Activated naive CD8-positive, alpha-beta T cell treated with anti-CD3 and anti-CD28 coated beads, Interleukin-2, amount 50 U/mL, for 24 hours (primary cell): Measurements from ENCODE around the gene SDK2.
A peak's percentile ranks its signal among the peaks of the same experiment; 100 is the strongest.

ENCODE experiments used
- ATAC-seq: fragments of 150-1000 bp; cut with Tn5 transposase; one replicate; pipeline ENCODE4 v1.10.0; 2021
- DNase-seq: peaks from one replicate; pipeline ENCODE4 v3.0.0; 2021
- H3K27ac Mint-ChIP-seq: one replicate; pipeline ENCODE4 v1.8.0; 2021; ENCODE audit warnings: mild to moderate bottlenecking, mixed read lengths
- H3K27me3 Mint-ChIP-seq: one replicate; pipeline ENCODE4 v1.8.0; 2021; ENCODE audit warnings: mixed read lengths
- H3K36me3 Mint-ChIP-seq: one replicate; pipeline ENCODE4 v1.8.0; 2021; ENCODE audit warnings: low read depth, mixed read lengths
- H3K4me1 Mint-ChIP-seq: one replicate; pipeline ENCODE4 v1.8.0; 2021; ENCODE audit warnings: mixed read lengths
- H3K4me3 Mint-ChIP-seq: one replicate; pipeline ENCODE4 v1.8.0; 2021; ENCODE audit warnings: mild to moderate bottlenecking, moderate library complexity, mixed read lengths
- H3K9me3 Mint-ChIP-seq: one replicate; pipeline ENCODE4 v1.8.0; 2021; ENCODE audit warnings: mixed read lengths

Gene SDK2

DNA sequence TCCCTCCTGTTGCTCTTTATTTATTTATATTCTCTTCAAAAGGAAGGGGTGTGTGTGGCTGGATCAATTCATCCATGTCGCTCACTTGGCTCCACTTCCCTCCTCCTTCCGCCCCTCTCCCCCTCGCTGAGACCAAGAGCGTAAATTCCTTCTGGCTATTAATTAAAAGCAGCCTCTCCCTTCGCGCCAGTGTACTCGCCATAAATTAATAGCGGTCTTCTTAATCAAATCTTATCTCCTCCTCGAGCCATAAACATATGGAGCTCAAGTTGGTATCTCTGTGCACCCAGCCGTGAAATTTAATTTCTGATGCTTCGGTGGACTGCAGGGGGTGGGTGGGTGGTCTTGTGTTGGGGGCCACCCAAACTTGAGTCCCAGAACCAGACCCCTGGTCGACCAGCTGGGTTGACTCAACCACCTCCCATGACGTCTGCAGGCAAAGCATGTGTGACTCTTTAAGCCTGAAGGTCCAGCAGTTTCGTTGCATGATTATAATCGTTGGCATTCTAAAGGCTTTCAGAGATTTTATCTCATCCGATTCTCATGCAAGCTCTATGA, 57.9 kb downstream of the SDK2 start:
- peaks cover 33% of the 10 kb centered on the region for H3K4me1 Mint-ChIP-seq
- ATAC-seq (no peak), DNase-seq (no peak)
- no peaks in the 10 kb centered on the region for H3K36me3 Mint-ChIP-seq
- H3K9me3 Mint-ChIP-seq = no peaks in the 10 kb centered on the region
- H3K27ac Mint-ChIP-seq = no peak overlapping the region
- no peaks in the 10 kb centered on the region for H3K27me3 Mint-ChIP-seq
- H3K4me3 Mint-ChIP-seq = no peak overlapping the region

DNA sequence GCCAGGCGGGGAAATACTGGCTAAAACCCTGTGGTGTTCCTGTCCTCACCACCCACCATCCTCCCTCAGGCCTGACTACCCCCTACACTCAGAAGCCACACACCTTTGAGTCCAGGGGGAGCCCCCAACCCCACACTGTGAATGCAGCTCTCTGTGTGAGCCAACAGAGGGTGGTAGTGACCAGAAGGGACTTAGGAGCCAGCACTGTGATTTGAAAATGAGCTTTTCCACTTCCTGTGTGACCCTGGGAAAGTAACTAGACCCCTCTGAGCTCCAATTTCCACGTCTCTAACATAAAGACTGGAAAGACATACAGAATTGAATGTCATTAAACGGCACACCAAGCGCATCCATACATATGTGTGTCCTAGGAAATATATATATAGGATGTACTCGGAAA, 58.7 kb downstream of the SDK2 start:
- DNase-seq (peak; percentile 13), ATAC-seq (peak; percentile 8)
- no peak overlapping the region for H3K4me3 Mint-ChIP-seq
- H3K27me3 Mint-ChIP-seq = no peaks in the 10 kb centered on the region
- H3K27ac Mint-ChIP-seq = no peak overlapping the region
- no peaks in the 10 kb centered on the region for H3K9me3 Mint-ChIP-seq
- H3K4me1 Mint-ChIP-seq = peaks cover 28% of the 10 kb centered on the region
- H3K36me3 Mint-ChIP-seq = no peaks in the 10 kb centered on the region

DNA sequence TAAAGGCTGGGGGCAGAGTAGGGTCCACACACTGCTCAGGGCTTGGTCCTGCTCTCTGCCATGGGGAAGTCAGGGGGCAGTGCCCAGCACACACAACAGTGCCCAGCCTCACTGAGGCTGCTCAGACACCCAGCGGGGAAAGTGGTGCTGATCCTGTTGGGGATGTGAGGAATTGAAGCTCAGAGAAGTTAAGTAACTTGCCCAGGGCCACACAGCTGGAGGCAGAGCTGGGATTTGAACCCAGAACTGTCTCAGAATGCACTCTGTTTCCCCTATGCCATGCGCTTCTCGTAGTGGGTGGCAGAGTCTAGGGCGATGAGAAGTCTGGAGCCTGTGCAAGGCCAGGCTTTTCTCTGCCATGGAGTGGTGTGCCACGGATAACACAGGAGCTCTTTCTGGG, 59.3 kb downstream of the SDK2 start:
- Mint-ChIP-seq H3K27me3 (no peaks in the 10 kb centered on the region), H3K36me3 (no peaks in the 10 kb centered on the region), H3K4me3 (no peak overlapping the region), H3K27ac (no peak overlapping the region), H3K9me3 (no peaks in the 10 kb centered on the region), H3K4me1 (peaks cover 22% of the 10 kb centered on the region)
- DNase-seq (no peak), ATAC-seq (no peak)

DNA sequence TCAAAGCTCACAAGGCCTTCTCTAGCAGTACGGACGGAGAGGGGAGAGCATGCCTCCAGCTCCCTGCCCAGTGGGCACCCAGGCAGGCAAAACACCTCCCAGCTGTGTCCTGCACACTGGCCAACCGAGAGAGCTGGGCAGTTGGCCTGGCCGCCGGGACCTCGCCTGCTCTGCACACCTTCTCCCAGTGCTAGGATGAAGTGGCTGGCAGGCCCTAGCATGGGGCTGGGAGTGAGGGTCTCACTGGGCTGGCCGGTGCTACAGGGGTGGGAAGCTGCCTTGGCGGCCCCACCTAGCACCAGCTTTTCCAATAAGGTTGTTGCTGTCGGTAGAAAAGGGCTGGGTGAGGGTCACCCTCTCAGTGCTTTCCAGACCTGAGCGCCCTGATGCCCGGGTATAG, 60.2 kb downstream of the SDK2 start:
- no peaks in the 10 kb centered on the region for H3K9me3 Mint-ChIP-seq
- H3K4me1 Mint-ChIP-seq = peaks cover 17% of the 10 kb centered on the region
- H3K27ac Mint-ChIP-seq = no peak overlapping the region
- no peak overlapping the region for H3K4me3 Mint-ChIP-seq
- DNase-seq (no peak), ATAC-seq (no peak)
- H3K27me3 Mint-ChIP-seq = no peaks in the 10 kb centered on the region
- H3K36me3 Mint-ChIP-seq = no peaks in the 10 kb centered on the region

DNA sequence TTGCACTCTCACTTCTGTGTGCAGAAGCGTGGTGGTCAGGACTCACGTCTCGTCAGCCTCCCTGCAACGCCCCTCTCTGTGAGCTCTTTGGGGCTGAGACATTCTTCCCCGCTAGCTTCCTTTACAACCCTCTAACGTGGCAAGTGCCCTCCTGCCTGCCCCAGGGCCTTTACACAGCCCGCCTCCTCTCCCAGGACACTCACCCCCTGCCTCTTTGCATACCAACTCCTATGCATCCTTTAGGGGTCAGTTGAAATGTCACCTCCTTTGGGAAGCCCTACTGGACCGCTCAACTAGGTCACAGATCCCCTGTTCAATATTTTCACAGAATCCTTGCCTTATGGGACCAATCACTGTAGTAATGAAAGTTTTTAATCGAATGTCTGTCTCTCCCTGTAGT, 61.4 kb downstream of the SDK2 start:
- DNase-seq (no peak), ATAC-seq (no peak)
- no peaks in the 10 kb centered on the region for H3K27me3 Mint-ChIP-seq
- H3K9me3 Mint-ChIP-seq = no peaks in the 10 kb centered on the region
- peaks cover 8% of the 10 kb centered on the region for H3K4me1 Mint-ChIP-seq
- no peak overlapping the region for H3K4me3 Mint-ChIP-seq
- H3K27ac Mint-ChIP-seq = no peak overlapping the region
- H3K36me3 Mint-ChIP-seq = no peaks in the 10 kb centered on the region

DNA sequence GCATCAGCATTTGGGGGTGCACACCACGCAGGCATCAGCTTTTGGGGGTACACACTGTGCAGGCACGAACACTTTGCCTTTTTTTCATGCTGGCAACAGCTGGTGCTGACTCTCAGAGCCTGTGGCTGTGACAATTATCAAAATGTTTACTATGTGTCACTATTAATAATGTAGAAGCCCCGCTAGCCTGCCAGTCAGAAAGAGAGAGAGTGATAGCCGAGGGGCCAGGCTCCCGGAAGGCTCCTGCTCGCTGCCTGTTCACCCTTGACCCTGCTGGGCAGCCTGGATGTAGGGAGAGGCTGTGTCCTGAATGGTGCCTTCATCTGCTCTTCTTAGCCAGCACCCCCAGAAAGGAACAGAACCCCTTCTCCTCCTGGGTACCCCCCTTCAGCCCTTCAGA, 61.9 kb downstream of the SDK2 start:
- Mint-ChIP-seq H3K9me3 (no peaks in the 10 kb centered on the region), H3K36me3 (no peaks in the 10 kb centered on the region), H3K27me3 (no peaks in the 10 kb centered on the region), H3K4me1 (peaks cover 9% of the 10 kb centered on the region), H3K27ac (no peak overlapping the region), H3K4me3 (no peak overlapping the region)
- no peak for ATAC-seq
- no peak for DNase-seq

DNA sequence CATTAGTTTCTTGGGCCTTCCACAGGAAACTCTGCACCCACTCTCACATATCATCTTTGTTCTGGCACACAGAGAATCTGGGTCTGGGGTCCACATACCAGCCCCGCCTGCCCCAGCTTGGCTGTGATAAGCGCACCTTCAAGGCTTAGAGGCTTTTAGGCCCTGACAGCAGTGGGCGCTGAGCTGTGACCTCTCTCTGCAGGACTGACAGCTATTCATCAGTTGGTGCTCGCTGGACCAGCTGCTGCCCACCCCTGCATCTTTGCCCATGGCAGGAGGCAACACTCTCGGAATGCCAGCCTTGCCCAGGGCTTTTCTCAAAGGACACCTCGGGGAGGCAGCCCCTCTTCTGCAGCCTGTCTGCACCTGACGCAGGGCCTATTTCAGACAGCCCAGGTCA, 62.9 kb downstream of the SDK2 start:
- Mint-ChIP-seq H3K27ac (no peak overlapping the region), H3K36me3 (no peaks in the 10 kb centered on the region), H3K4me3 (no peak overlapping the region), H3K9me3 (no peaks in the 10 kb centered on the region), H3K27me3 (no peaks in the 10 kb centered on the region), H3K4me1 (peaks cover 9% of the 10 kb centered on the region)
- ATAC-seq (no peak), DNase-seq (no peak)

DNA sequence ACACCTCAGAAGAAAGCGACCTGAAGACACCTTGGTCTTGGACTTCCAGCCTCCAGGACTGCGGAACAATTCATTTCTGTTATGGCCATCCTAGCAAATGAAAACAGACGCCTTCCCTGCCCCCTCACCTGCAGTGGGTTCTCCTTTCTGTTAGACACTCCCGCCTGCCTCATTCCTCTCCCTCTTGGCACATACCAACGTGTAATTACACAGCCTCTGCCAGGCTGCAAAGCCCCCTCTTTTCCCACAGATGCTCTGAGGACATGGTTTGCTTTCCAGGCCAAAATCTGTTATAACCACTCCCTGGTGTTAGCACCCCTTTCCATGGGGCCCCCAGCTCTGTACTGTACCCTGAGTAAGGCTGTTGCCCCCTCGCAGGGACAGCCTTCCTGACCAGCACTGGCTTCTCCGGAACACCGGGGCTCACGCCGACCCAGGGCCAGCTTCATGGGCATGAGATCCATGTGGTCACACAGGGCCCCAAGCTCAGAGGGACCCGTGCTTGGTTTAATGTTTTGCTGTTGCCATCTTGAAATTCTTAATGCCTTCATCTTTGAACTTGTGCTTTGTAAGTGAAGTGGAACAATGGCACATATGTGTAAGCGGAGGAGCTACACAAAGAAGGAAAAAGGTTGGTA, 64.1 kb downstream of the SDK2 start:
- H3K4me1 Mint-ChIP-seq = peaks cover 6% of the 10 kb centered on the region
- H3K4me3 Mint-ChIP-seq = no peak overlapping the region
- DNase-seq (no peak), ATAC-seq (no peak)
- H3K27me3 Mint-ChIP-seq = no peaks in the 10 kb centered on the region
- no peaks in the 10 kb centered on the region for H3K36me3 Mint-ChIP-seq
- no peaks in the 10 kb centered on the region for H3K9me3 Mint-ChIP-seq
- no peak overlapping the region for H3K27ac Mint-ChIP-seq

DNA sequence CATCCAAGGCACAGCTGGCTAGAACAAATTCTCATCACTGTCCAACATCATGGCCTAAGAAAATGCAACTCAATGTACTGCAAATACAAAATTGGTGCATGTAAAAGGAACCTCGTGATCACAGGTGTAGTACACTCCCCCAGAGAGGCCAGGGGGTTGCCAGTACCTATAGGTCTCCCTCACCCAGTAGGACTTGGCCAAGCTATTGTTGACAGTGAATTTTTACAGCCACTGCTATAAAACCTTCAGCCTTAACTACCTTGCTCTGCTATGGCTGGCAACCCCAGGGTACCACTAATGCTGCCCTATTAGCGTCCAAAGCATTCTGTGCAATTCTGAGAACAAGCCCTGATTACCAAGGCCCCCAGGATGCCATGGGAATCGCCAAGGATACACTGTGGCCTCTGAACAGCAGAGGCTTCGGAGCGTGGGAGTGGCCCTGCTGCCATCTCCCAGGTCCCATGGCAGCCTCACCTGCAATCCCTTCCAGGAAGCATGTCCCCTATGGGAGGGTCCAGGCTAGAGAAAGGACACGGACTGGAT, 67.6 kb downstream of the SDK2 start:
- Mint-ChIP-seq H3K9me3 (no peaks in the 10 kb centered on the region), H3K27ac (no peak overlapping the region), H3K4me1 (peaks cover 10% of the 10 kb centered on the region), H3K36me3 (no peaks in the 10 kb centered on the region), H3K4me3 (no peak overlapping the region), H3K27me3 (no peaks in the 10 kb centered on the region)
- ATAC-seq = no peak
- DNase-seq = no peak

DNA sequence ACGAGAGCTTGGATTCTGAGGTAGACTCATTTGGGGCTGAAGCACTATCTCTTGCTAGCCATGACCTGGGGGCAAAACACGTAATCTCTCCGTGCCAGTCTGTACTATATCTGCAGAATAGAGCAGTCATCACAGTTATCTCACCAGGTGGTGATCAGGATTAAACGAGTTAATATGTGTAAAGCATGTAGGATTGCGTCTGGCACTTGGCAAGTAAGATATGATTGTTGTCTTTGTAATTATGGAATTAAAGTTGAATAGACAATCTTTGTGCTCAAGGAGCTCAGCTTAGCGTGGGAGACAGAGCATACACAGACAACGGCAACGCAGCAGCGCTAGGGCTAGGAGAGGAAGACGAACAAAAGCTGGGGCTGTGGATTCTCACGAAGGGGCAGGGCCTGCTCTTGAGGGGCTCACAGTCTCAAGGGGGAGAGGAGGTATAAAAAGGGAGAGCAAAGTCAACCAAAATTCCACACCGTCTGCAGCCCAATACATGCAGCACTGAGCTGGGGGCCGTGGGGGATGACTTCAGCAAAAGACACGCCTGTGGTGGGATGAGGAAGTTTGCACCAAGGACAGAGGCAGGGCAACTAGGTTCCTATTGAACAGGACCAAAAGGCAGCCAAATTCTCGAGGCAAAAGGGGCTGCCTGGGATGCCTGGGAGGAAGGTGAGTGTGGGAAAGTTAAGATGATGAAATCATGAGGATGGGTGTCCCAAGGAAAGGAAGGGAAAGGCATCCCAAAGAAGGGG, 68.6 kb downstream of the SDK2 start:
- H3K9me3 Mint-ChIP-seq = no peaks in the 10 kb centered on the region
- H3K27me3 Mint-ChIP-seq = no peaks in the 10 kb centered on the region
- DNase-seq (no peak), ATAC-seq (no peak)
- H3K27ac Mint-ChIP-seq = no peak overlapping the region
- H3K4me3 Mint-ChIP-seq = no peak overlapping the region
- peaks cover 10% of the 10 kb centered on the region for H3K4me1 Mint-ChIP-seq
- no peaks in the 10 kb centered on the region for H3K36me3 Mint-ChIP-seq

DNA sequence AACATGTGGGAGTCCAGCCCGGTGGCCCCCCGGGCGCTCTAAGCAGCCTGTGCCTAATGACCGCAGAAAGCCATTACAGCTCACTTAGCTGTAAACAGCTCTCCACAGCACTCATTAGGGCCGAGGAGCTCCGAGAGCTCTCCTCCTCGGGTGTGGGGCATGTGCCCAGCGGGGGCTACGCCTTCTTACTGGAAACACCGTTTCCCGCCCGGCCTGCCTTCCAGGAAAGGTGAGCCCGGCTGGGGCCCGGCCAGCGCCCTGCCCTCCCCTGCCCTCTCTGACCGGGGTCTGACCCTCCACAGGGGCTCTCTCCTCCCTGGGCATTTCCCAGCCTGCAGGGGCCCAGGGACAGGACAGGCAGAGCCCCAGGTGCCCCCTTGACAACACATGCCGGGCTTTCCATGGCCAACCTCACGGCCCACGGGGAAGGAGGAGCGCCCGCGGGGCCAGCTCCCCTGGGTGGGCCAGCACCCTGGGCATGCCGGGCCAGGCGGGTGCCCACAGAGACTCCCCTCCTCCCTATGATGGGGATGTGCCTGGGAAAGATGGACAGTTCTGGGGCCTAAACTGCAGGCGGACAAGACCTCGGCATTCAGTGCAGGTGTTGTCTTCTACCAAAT, 72.6 kb downstream of the SDK2 start:
- Mint-ChIP-seq H3K36me3 (no peaks in the 10 kb centered on the region), H3K27ac (no peak overlapping the region), H3K4me1 (peaks cover 23% of the 10 kb centered on the region), H3K27me3 (no peaks in the 10 kb centered on the region), H3K9me3 (no peaks in the 10 kb centered on the region), H3K4me3 (no peak overlapping the region)
- ATAC-seq (no peak), DNase-seq (no peak)

DNA sequence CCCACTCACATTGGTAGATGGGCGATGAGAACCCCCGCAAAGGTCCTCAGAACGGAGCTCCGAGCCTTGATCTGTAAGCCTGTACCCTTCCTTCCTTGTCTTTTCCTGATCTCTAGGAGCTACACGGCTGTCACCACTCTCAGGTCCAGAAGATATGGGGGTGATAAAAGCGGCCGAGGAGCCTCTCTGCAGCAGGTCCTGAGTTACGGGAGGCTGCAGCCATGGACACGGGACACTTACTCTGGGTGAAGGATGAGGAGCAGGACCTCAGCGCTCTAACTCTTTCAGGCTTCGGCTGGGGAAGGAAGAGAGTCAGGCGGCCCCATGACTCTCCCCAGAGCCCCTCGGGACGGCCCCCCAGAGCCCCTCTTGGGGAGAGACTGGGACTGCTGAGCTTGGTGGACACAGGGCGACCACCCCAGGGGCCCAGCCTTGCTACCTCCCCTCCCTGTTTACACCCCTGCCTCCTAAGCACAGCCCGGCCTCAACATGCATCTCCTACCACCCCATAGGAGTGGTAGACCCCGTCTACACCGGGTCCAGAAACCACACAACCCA, 74.4 kb downstream of the SDK2 start:
- Mint-ChIP-seq H3K36me3 (no peaks in the 10 kb centered on the region), H3K27me3 (no peaks in the 10 kb centered on the region), H3K9me3 (no peaks in the 10 kb centered on the region), H3K4me3 (no peak overlapping the region), H3K27ac (no peak overlapping the region), H3K4me1 (peaks cover 22% of the 10 kb centered on the region)
- no peak for DNase-seq
- no peak for ATAC-seq

DNA sequence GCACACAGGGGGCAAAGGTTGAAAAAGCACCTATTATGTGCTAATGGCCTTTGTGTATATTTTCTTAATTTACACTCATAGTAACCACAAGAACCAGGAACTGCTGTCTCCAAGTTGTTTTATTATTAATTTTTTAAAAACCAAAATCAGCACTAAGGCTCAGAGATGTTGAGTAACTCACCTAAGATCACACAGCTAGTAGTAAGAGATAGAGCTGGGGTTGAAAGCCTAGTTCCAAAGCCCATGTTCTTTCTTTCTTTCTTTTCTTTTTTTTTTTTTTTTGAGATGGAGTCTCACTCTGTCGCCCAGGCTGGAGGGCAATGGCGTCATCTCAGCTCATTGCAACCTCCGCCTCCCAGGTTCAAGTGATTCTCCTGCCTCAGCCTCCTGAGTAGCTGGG, 75.3 kb downstream of the SDK2 start:
- H3K27me3 Mint-ChIP-seq = no peaks in the 10 kb centered on the region
- ATAC-seq (no peak), DNase-seq (no peak)
- no peak overlapping the region for H3K27ac Mint-ChIP-seq
- H3K4me3 Mint-ChIP-seq = no peak overlapping the region
- H3K9me3 Mint-ChIP-seq = no peaks in the 10 kb centered on the region
- peaks cover 22% of the 10 kb centered on the region for H3K4me1 Mint-ChIP-seq
- no peaks in the 10 kb centered on the region for H3K36me3 Mint-ChIP-seq

DNA sequence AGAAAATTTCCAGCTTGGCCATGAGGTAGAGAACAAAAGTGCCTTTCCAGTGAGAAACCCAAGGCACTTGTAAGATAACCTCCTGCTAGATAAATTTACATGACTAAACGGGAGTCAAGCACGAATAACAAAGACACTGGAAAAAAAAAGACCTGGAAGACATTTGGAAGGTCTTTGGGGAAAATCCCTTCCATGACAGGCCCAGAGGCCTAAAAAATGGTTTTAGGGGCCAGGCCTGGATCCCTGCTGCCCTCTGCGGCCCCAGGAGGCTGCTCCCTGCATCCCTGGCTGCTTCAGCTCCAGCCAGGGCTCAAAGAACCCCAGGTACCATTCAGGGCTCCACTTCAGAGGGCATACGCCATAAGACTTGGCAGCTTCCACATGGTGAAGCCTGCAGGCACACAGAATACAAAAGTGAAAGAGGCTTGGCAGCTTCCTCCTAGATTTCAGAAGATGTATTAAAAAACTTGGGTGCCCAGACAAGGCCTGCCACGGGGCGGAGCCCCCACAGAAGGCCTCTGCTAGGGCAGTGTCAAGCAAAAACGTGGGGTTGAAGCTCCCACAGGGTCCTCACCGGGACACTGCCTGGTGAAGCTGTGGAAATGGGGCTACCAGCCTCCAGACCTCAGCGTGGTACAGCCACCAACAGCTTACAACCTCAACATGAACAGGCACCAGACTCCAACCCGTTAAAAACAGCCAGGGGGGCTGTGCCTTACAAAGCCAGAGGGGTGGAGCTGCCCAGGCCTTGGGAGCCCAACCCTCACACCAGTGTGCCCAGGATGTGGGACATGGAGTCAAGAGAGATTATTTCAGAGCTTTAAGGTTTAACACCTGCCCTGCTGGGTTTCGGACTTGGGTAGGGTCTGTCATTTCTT, 77.1 kb downstream of the SDK2 start:
- no peaks in the 10 kb centered on the region for H3K27me3 Mint-ChIP-seq
- no peaks in the 10 kb centered on the region for H3K36me3 Mint-ChIP-seq
- DNase-seq (peak; percentile 22), ATAC-seq (peak; percentile 60)
- H3K27ac Mint-ChIP-seq = peak overlapping the region; percentile 80
- no peaks in the 10 kb centered on the region for H3K9me3 Mint-ChIP-seq
- peaks cover 19% of the 10 kb centered on the region for H3K4me1 Mint-ChIP-seq
- H3K4me3 Mint-ChIP-seq = no peak overlapping the region
